Ovary (tissue), 10 donors: ENCODE data around the gene TSN. TPM values are rescaled to one million over a fixed set of nuclear protein-coding genes. Genes with fewer than 3 reads are reported as not detected.

ENCODE experiments used
- DNase-seq, 5 donors: peaks; one replicate each; pipeline ENCODE4 v3.0.0-alpha.2; 2019 to 2020
- H3K27ac ChIP-seq, 2 donors: fragments of 200-600 bp; one replicate each; pipeline versions ENCODE4 v1.5.1 to v1.8.0; 2019 to 2022
- H3K27me3 ChIP-seq: fragments of 200-600 bp; one replicate; pipeline ENCODE4 v1.8.0; 2022
- H3K36me3 ChIP-seq: fragments of 200-600 bp; sonication (generic); one replicate; pipeline ENCODE4 v1.5.1; 2019
- H3K4me1 ChIP-seq: one replicate; pipeline ENCODE4 v1.8.1; 2013; ENCODE audit warnings: mild to moderate bottlenecking, moderate library complexity; ENCODE audit not compliant: insufficient read depth
- H3K4me3 ChIP-seq: fragments of 200-600 bp; sonication (generic); one replicate; pipeline ENCODE4 v1.5.1; 2017
- H3K9me3 ChIP-seq, 2 donors: fragments of 200-600 bp in 1 of 2; sonication (generic) in 1 of 2; one replicate each; pipeline versions ENCODE4 v1.5.1 to v1.8.1; 2013 to 2019; ENCODE audit warnings: mild to moderate bottlenecking in 1 of 2, moderate library complexity in 1 of 2
- EP300 ChIP-seq: sonication (generic); formaldehyde crosslinking; IDR thresholded peaks from one replicate; pipeline ENCODE4 v1.6.1; 2017; ENCODE audit warnings: antibody characterized with exemption
- POLR2A ChIP-seq: fragments of 450-650 bp; IDR thresholded peaks from one replicate; pipeline ENCODE4 v1.6.1; 2017; ENCODE audit warnings: antibody characterized with exemption, mild to moderate bottlenecking, moderate library complexity
- WGBS, 3 donors: extraction: QIAGEN DNeasy Blood & Tissue Kit in 1 of 3; methylation state at CpG; one replicate each; pipeline versions ENCODE4 v1.1.5 to v1.1.7; 2013 to 2017; 5-methylcytosine and 5-hydroxymethylcytosine counted together
- intact Hi-C, 4 donors: fragments of 100-400 bp; cut with DNase I; formaldehyde crosslinking; loops; one replicate each; pipeline versions ENCODE4 v1.11.0 to v1.15.1; 2022 to 2023
- long read RNA-seq, 3 donors: library from polyadenylated mRNA in 2 of 3; unstranded in 2 of 3; transcript quantifications; one replicate each; pipeline ENCODE4 v2.0.0 and lab custom pipeline, GENCODE V29; 2021 to 2026
- polyA plus RNA-seq, 2 donors: library from polyadenylated mRNA; stranded (reverse); fragments of 200-250 nt in 1 of 2; fragments of 350-450 nt in 1 of 2; fragmentation: Illumina TruSeq in 1 of 2; extraction: RNeasy Lipid Tissue Mini Kit (QIAGEN cat#74804) in 1 of 2; gene quantifications; one replicate each; pipeline ENCODE4 v1.2.3, GENCODE V29; 2013 to 2014
- total RNA-seq, 7 donors: library from RNA; depleted of rRNA in 2 of 7; stranded (reverse); fragments of >200 nt in 2 of 7; fragmentation: NEBNext Ultra II Directional in 3 of 7; extraction: Animal tissue kit (Norgen Biotek cat#: 25700) in 3 of 7; gene quantifications; one replicate each; pipeline versions ENCODE4 v1.1.0 to v1.2.4, GENCODE V29; 2016 to 2023
- TF ChIP-seq, protein P1 (sequence below), 3 donors: fragments of 450-650 bp in 2 of 3; fragments of 200-600 bp in 1 of 3; IDR thresholded peaks; one replicate each; pipeline versions ENCODE4 v1.5.1 to v1.8.0; 2016 to 2022; ENCODE audit warnings: antibody characterized with exemption in 3 of 3, mild to moderate bottlenecking in 1 of 3
- donor health status: DM: no; HTN: no; CAD: no; lungs with moderate emphysema.
- donor health status: DM: no; HTN: no; CAD: no.
- donor health status: Bipolar disorder and iron deficiency.
- donor health status: DM: yes; HTN: yes; CAD: no.
- donor health status: DM: no; HTN: no; CAD: no.
- donor health status: DM: yes; HTN: yes; CAD: no.

TSN gene
- total RNA-seq = 10 to 100 TPM; 28.5 to 64.1 (median 53.7) TPM
- 10 to 100 TPM; 31.0 to 44.7 TPM for polyA plus RNA-seq
- long read RNA-seq, donor 1, transcript TSN-201 (6 exons, 3,420 nt) = major isoform, 178 of 202 reads
- long read RNA-seq, donor 1, partial matches to known transcripts = 2 of 202 reads
- long read RNA-seq, donor 1, other reads (novel, unspliced or antisense) = 13 of 202 reads
- long read RNA-seq, donor 2, transcript TSN-201 (6 exons, 3,420 nt) = major isoform, 62 of 70 reads
- long read RNA-seq, donor 2, partial matches to known transcripts = 7 of 70 reads
- long read RNA-seq, donor 2, other reads (novel, unspliced or antisense) = 0 of 70 reads
- long read RNA-seq, donor 3, transcript TSN-201 (6 exons, 3,420 nt) = major isoform, 155 of 165 reads
- long read RNA-seq, donor 3, partial matches to known transcripts = 0 of 165 reads
- long read RNA-seq, donor 3, other reads (novel, unspliced or antisense) = 3 of 165 reads

DNA sequence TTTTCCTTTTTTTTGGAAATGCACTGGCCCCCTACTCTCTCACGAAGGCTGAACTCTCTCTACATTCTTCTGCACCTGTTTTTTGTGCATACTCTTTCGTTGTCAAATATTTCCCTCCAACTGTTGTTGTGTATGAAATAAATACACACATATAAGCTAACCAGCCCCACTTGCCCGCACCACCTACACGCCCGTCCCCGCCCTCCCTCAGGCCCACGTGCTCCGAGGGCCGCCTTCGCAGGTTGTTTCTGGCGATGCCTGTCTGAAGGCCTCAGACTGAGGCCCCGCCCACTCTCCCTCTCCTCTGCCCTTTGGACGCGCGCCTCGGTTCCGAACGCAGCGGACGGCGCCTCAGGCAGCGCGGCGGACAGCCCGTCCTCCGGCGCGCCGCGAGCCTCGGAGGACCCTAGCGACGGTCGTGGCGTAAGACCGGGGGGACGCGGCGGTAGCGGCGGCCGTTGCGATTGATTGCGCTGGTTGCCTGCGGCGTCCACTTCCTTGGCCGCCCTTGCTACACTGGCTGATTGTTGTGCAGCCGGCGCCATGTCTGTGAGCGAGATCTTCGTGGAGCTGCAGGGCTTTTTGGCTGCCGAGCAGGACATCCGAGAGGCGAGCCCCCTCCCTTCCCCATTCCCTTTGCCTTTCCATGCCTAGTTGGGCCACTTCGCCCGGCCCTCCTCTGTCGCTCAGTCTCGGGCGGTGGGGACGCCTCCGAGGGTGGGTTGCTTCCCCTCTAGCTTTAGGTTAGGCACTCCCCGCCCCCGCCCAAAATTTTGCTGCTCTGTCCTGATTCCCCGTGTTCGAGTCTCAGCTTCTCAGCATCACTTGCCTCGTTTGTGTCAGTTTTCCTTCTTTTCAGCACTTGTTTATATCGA is at the start of gene TSN:
TSN (plus strand) TSS at position 415 of the 875 bp plus-strand sequence; CDS start at position 544, 129 bp downstream.
- WGBS, 3 donors = 0 to 1% (median 0%) methylated on average over 65 to 67 of the region's 67 CpGs
- Histone ChIP-seq H3K4me3 (peak within 1 kb of the TSS; percentile 99), H3K27ac (peak within 1 kb of the TSS in 1 of 2 donors; percentile 25), H3K27me3 (no peaks in the 10 kb centered on the region), H3K4me1 (peaks cover 3% of the 10 kb centered on the region), H3K9me3 (no peaks in the 10 kb centered on the region), H3K36me3 (no peaks in the 10 kb centered on the region)
- intact Hi-C loops = loop anchor here in 1 of 4 donors (10.0 kb wide), 1 partner anchor 231 kb away; no protein-coding TSS in a partner anchor
- DNase-seq = peak; percentile 96 to 98 (median 98)
- TF ChIP-seq, protein P1, sequence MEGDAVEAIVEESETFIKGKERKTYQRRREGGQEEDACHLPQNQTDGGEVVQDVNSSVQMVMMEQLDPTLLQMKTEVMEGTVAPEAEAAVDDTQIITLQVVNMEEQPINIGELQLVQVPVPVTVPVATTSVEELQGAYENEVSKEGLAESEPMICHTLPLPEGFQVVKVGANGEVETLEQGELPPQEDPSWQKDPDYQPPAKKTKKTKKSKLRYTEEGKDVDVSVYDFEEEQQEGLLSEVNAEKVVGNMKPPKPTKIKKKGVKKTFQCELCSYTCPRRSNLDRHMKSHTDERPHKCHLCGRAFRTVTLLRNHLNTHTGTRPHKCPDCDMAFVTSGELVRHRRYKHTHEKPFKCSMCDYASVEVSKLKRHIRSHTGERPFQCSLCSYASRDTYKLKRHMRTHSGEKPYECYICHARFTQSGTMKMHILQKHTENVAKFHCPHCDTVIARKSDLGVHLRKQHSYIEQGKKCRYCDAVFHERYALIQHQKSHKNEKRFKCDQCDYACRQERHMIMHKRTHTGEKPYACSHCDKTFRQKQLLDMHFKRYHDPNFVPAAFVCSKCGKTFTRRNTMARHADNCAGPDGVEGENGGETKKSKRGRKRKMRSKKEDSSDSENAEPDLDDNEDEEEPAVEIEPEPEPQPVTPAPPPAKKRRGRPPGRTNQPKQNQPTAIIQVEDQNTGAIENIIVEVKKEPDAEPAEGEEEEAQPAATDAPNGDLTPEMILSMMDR (IDR thresholded peaks at IDR 0.05) = peak in 2 of 3 donors; percentile 24 to 40
- TF ChIP-seq POLR2A (peak; percentile 34), EP300 (no peak)

DNA sequence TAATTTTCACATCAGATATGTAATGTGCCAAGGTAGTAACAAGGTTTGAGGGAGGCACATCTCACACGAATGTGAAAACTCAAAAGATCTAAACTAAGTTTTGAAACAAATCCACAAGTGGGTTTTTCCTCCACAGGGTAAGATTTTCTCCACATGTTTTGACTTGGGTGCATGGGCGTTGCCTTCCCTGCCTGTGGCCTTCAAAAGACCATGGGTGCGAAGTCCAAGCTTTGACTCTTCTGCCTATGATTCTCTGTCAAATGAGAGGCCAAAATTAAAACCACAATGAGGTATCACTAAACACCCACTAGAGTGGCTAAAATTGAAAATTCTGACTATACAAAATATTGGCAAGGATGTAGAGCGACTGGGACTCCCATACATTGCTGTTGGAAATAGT is 49.5 kb upstream of the TSN start:
- 91 to 94% (median 92%) methylated on average over 4 of the region's 4 CpGs for WGBS, 3 donors
- TF ChIP-seq POLR2A (no peak), EP300 (no peak)
- TF ChIP-seq, protein P1 (IDR thresholded peaks at IDR 0.05) = no peak
- no peaks in the 10 kb centered on the region for H3K4me1 ChIP-seq
- no peaks in the 10 kb centered on the region for H3K9me3 ChIP-seq
- DNase-seq = no peak
- no peaks in the 10 kb centered on the region for H3K36me3 ChIP-seq
- H3K27me3 ChIP-seq = no peaks in the 10 kb centered on the region
- no peak overlapping the region for H3K4me3 ChIP-seq
- intact Hi-C loops = no loop called here
- no peak overlapping the region for H3K27ac ChIP-seq

DNA sequence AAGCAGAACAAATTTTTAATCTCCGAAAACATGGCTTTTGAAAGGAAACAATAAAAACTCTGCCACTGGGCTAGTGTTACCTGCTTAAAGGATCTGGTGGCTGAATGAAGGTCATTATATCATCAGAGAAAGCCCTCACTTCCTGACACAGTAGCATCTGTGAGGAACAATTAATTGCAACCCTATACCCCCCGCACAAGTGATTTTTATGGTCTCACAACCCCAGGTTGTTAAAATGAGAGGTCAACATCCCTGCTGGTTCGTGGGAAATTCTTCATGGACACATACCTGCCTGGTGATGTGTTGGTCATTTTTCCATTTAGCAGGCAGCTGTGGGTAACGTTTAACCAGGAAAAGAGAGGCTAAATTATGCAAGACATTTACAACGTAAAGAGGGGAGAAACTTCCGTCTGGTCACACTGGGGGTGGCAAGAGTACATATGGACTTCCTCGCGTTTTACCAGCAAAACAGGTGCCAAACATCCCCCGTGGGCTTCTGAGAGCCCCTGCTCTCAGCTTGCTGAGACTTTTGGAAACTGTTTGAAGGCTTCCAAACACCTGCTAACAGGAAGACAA is 48.0 kb upstream of the TSN start:
- Histone ChIP-seq H3K9me3 (no peaks in the 10 kb centered on the region), H3K4me3 (no peak overlapping the region), H3K27ac (no peak overlapping the region), H3K36me3 (no peaks in the 10 kb centered on the region), H3K4me1 (no peaks in the 10 kb centered on the region), H3K27me3 (no peaks in the 10 kb centered on the region)
- intact Hi-C loops = no loop called here
- 49 to 60% (median 56%) methylated on average over 9 of the region's 9 CpGs for WGBS, 3 donors
- no peak for DNase-seq
- TF ChIP-seq, protein P1 (IDR thresholded peaks at IDR 0.05) = no peak
- TF ChIP-seq EP300 = no peak
- TF ChIP-seq POLR2A = no peak

DNA sequence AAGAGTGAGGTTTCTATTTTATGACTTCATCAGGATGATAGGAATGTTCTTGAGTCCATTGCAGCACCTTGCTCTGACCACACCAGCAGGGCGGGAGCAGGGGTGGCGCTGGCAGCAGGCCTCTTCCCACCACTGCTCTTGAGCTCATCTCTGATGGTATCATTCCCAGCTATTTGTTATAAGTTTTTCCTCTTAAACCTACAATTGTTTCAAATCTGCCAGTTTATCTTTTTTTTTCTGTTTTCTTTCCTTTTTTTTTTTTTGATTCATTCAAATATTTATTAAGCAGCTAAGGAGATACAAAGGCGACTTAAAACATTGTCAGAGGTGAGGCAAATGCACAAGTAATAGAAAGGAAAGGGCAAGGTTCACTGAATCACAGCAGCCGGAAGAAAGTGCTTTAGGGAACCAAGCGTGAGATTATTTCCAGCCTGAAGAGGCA is 47.5 kb upstream of the TSN start:
- no peak overlapping the region for H3K27ac ChIP-seq
- H3K4me3 ChIP-seq = no peak overlapping the region
- no peaks in the 10 kb centered on the region for H3K36me3 ChIP-seq
- TF ChIP-seq POLR2A (no peak), EP300 (no peak)
- TF ChIP-seq, protein P1 (IDR thresholded peaks at IDR 0.05) = no peak
- H3K9me3 ChIP-seq = no peaks in the 10 kb centered on the region
- 82 to 91% (median 87%) methylated on average over 5 of the region's 5 CpGs for WGBS, 3 donors
- no peaks in the 10 kb centered on the region for H3K27me3 ChIP-seq
- H3K4me1 ChIP-seq = no peaks in the 10 kb centered on the region
- no peak for DNase-seq
- intact Hi-C loops = no loop called here
